HEK293 (cell line): ENCODE results near the gene TEPSIN.

Experiments used
- CTCF ChIA-PET: fragments of 350-600 bp; formaldehyde crosslinking; extraction: SDS; loops from one replicate; lab custom pipeline; 2021; ENCODE audit warnings: antibody characterized with exemption; lab: Yijun Ruan, JAX
- POLR2A ChIA-PET: fragments of 300-600 bp; formaldehyde crosslinking; extraction: SDS; loops from one replicate; lab custom pipeline; 2020; ENCODE audit warnings: antibody characterized with exemption, inconsistent platforms; lab: Yijun Ruan, JAX
- H3K27ac ChIP-seq: fragments of 200-500 bp; sonication (Bioruptor generic); 2 replicates; pipeline ENCODE4 v1.5.1; 2014; ENCODE audit warnings: low read depth, low read length, control low read depth, inconsistent platforms; ENCODE audit errors: extremely low read depth
- H3K36me3 ChIP-seq, 2 experiments: fragments of 200-500 bp in 1 of 2; sonication (Bioruptor generic) in 1 of 2; 1 replicate in 1 of 2; 2 replicates in 1 of 2; pipeline ENCODE4 v1.5.1; 2014 to 2017; ENCODE audit warnings: inconsistent platforms in 2 of 2, low read length in 2 of 2; ENCODE audit not compliant: control insufficient read depth in 2 of 2, insufficient read depth in 1 of 2
- H3K4me1 ChIP-seq: fragments of 200-500 bp; sonication (Bioruptor generic); 2 replicates; pipeline ENCODE4 v1.5.1; 2014; ENCODE audit warnings: mild to moderate bottlenecking, low read length, inconsistent platforms; ENCODE audit not compliant: control insufficient read depth, insufficient read depth
- H3K4me3 ChIP-seq: 2 replicates; pipeline ENCODE4 v1.5.1; 2011; ENCODE audit warnings: low read depth, mild to moderate bottlenecking, control low read depth, low read length, moderate library complexity
- H3K9me3 ChIP-seq: fragments of 200-500 bp; sonication (Bioruptor generic); 2 replicates; pipeline ENCODE4 v1.5.1; 2014; ENCODE audit warnings: low read depth, low read length, inconsistent platforms; ENCODE audit not compliant: control insufficient read depth, insufficient read depth
- GFI1B ChIP-seq: fragments of 450-650 bp; formaldehyde crosslinking; IDR thresholded peaks from 2 replicates; pipeline ENCODE4 v1.5.1; 2016; ENCODE audit warnings: missing biosample characterization, missing genetic modification characterization
- GLIS1 ChIP-seq: fragments of 450-650 bp; formaldehyde crosslinking; IDR thresholded peaks from 2 replicates; pipeline ENCODE4 v1.5.1; 2016; ENCODE audit warnings: missing biosample characterization, missing genetic modification characterization
- GLIS2 ChIP-seq: fragments of 450-650 bp; formaldehyde crosslinking; IDR thresholded peaks from 2 replicates; pipeline ENCODE4 v1.5.1; 2016; ENCODE audit warnings: missing biosample characterization, missing genetic modification characterization
- KLF1 ChIP-seq: fragments of 450-650 bp; formaldehyde crosslinking; IDR thresholded peaks from 2 replicates; pipeline ENCODE4 v1.5.1; 2016; ENCODE audit warnings: missing biosample characterization, missing genetic modification characterization
- KLF8 ChIP-seq: fragments of 450-650 bp; formaldehyde crosslinking; IDR thresholded peaks from 2 replicates; pipeline ENCODE4 v1.5.1; 2016; ENCODE audit warnings: missing biosample characterization, missing genetic modification characterization
- PRDM6 ChIP-seq: fragments of 450-650 bp; formaldehyde crosslinking; IDR thresholded peaks from 2 replicates; pipeline ENCODE4 v1.5.1; 2017; ENCODE audit warnings: missing biosample characterization, missing genetic modification characterization
- SCRT2 ChIP-seq: fragments of 450-650 bp; formaldehyde crosslinking; IDR thresholded peaks from 2 replicates; pipeline ENCODE4 v1.5.1; 2016; ENCODE audit warnings: missing biosample characterization, missing genetic modification characterization
- ZEB2 ChIP-seq: fragments of 450-650 bp; formaldehyde crosslinking; IDR thresholded peaks from 2 replicates; pipeline ENCODE4 v1.5.1; 2016; ENCODE audit warnings: missing biosample characterization, missing genetic modification characterization
- ZFP3 ChIP-seq: fragments of 450-650 bp; formaldehyde crosslinking; IDR thresholded peaks from 2 replicates; pipeline ENCODE4 v1.5.1; 2016; ENCODE audit warnings: low read depth, missing biosample characterization, missing genetic modification characterization
- ZIC2 ChIP-seq: fragments of 450-650 bp; formaldehyde crosslinking; IDR thresholded peaks from 2 replicates; pipeline ENCODE4 v1.5.1; 2016; ENCODE audit warnings: missing biosample characterization, missing genetic modification characterization
- ZNF112 ChIP-seq: fragments of 450-650 bp; formaldehyde crosslinking; IDR thresholded peaks from 2 replicates; pipeline ENCODE4 v1.5.0; 2017; ENCODE audit warnings: missing biosample characterization, missing genetic modification characterization
- ZNF169 ChIP-seq: fragments of 450-650 bp; formaldehyde crosslinking; IDR thresholded peaks from 2 replicates; pipeline ENCODE4 v1.5.1; 2016; ENCODE audit warnings: missing biosample characterization, missing genetic modification characterization
- ZNF223 ChIP-seq: fragments of 450-650 bp; formaldehyde crosslinking; IDR thresholded peaks from 2 replicates; pipeline ENCODE4 v1.5.1; 2016; ENCODE audit warnings: missing biosample characterization, missing genetic modification characterization
- ZNF391 ChIP-seq: fragments of 450-650 bp; formaldehyde crosslinking; IDR thresholded peaks from 2 replicates; pipeline ENCODE4 v1.5.1; 2016; ENCODE audit warnings: low read depth, missing biosample characterization, missing genetic modification characterization, borderline replicate concordance
- ZNF423 ChIP-seq: fragments of 450-650 bp; formaldehyde crosslinking; IDR thresholded peaks from 2 replicates; pipeline ENCODE4 v1.5.1; 2016; ENCODE audit warnings: missing biosample characterization, missing genetic modification characterization
- ZNF521 ChIP-seq: fragments of 450-650 bp; formaldehyde crosslinking; IDR thresholded peaks from 2 replicates; pipeline ENCODE4 v1.5.1; 2017; ENCODE audit warnings: missing biosample characterization, mild to moderate bottlenecking, missing genetic modification characterization
- ZNF600 ChIP-seq: fragments of 450-650 bp; formaldehyde crosslinking; IDR thresholded peaks from 2 replicates; pipeline ENCODE4 v1.5.1; 2016; ENCODE audit warnings: missing biosample characterization, missing genetic modification characterization

Gene TEPSIN

GRCh38 chr17:81207610-81208581, 31.0 kb downstream of the TEPSIN start (continued):
- TF ChIP-seq KLF8 (0 out of 2 replicates have a peak, but pooled peaks have one; percentile 14), GFI1B (tag by site-specific recombination) (no peak), ZNF223 (tag by site-specific recombination) (no peak), ZNF600 (tag by site-specific recombination) (no peak), ZIC2 (tag by site-specific recombination) (peak; percentile 30), ZFP3 (tag by site-specific recombination) (no peak)

- Histone ChIP-seq H3K36me3 (peaks cover 17 to 52% of the 10 kb centered on the region in 2 experiments; a peak in 2 of 3 replicates), H3K9me3 (no peaks in the 10 kb centered on the region), H3K4me3 (no peak overlapping the region), H3K27ac (no peak overlapping the region), H3K4me1 (no peaks in the 10 kb centered on the region)
- ChIA-PET CTCF (no interaction called here), POLR2A (interaction anchor here (0.5 to 1.0 kb wide), 2 partner anchors 16 to 201 kb away, joined by 3 to 5 read pairs; partner anchors contain the start of gene CEP131)
- TF ChIP-seq KLF1 (tag by site-specific recombination) (peak; percentile 80), ZNF112 (tag by site-specific recombination) (no peak)
These were observed 32.2 kb downstream of the TEPSIN start for GRCh38 chr17:81206657-81207056.

- H3K27ac ChIP-seq = no peak overlapping the region
- ChIA-PET CTCF (interaction anchor here (0.6 kb wide), 1 partner anchor 35 kb away, joined by 3 read pairs; no protein-coding TSS in a partner anchor), POLR2A (interaction anchor here (0.5 to 1.0 kb wide), 2 partner anchors 17 to 201 kb away, joined by 3 to 5 read pairs; partner anchors contain the start of gene CEP131)
- peaks cover 17 to 52% of the 10 kb centered on the region in 2 experiments; a peak in 2 of 3 replicates for H3K36me3 ChIP-seq
- TF ChIP-seq ZNF521 (tag by site-specific recombination) (no peak), ZFP3 (tag by site-specific recombination) (no peak), ZNF423 (tag by site-specific recombination) (no peak), ZNF391 (tag by site-specific recombination) (no peak), GLIS1 (peak; percentile 11; the same call in 1 of the 2 replicates), ZNF169 (no peak), PRDM6 (tag by site-specific recombination) (no peak)
- no peaks in the 10 kb centered on the region for H3K9me3 ChIP-seq
- H3K4me1 ChIP-seq = no peaks in the 10 kb centered on the region
- H3K4me3 ChIP-seq = no peak overlapping the region
These were observed 32.7 kb downstream of the TEPSIN start for GRCh38 chr17:81206166-81206565.

- no peak overlapping the region for H3K27ac ChIP-seq
- H3K9me3 ChIP-seq = no peaks in the 10 kb centered on the region
- ChIA-PET POLR2A (no interaction called here), CTCF (interaction anchor here (1.1 kb wide), 1 partner anchor 25 kb away, joined by 3 read pairs; no protein-coding TSS in a partner anchor)
- H3K4me1 ChIP-seq = no peaks in the 10 kb centered on the region
- H3K36me3 ChIP-seq = peaks cover 17 to 63% of the 10 kb centered on the region in 2 experiments; a peak in 2 of 3 replicates
- TF ChIP-seq SCRT2 (0 out of 2 replicates have a peak, but pooled peaks have one; percentile 12), ZEB2 (tag by site-specific recombination) (0 out of 2 replicates have a peak, but pooled peaks have one; percentile 43), ZNF600 (tag by site-specific recombination) (peak; percentile 43), GLIS2 (tag by site-specific recombination) (no peak)
- no peak overlapping the region for H3K4me3 ChIP-seq
These were observed 34.3 kb downstream of the TEPSIN start for GRCh38 chr17:81204578-81204977.
